PC-9 (cell line): ENCODE measurements around the gene FCN2. TPM values are rescaled to one million over a fixed set of nuclear protein-coding genes. Genes with fewer than 3 reads are reported as not detected.

Source experiments
- BruUV-seq: library from RNA; stranded (reverse); fragments of 400-500 nt; replicated peaks from 2 replicates; lab custom pipeline; 2021; lab: Mats Ljungman, UMichigan
- CTCF ChIA-PET: fragments of 300-600 bp; sonication (Branson Sonifier 250); formaldehyde crosslinking; loops from one replicate; lab custom pipeline; 2022; ENCODE audit warnings: antibody characterized with exemption; lab: Charles Lee
- POLR2A ChIA-PET: fragments of 300-600 bp; sonication (Branson Sonifier 250); formaldehyde crosslinking; loops from one replicate; lab custom pipeline; 2022; ENCODE audit warnings: antibody characterized with exemption; ENCODE audit not compliant: unreplicated experiment; lab: Charles Lee
- DNase-seq, 2 experiments: peaks; one replicate each; pipeline versions ENCODE4 v3.0.0 to v3.0.0-alpha.2; 2015 to 2022; ENCODE audit warnings: mixed read lengths in 1 of 2
- H2AFZ ChIP-seq: fragments of 200-600 bp; sonication (generic); 2 replicates; pipeline ENCODE4 v1.8.1; 2017; ENCODE audit warnings: antibody characterized with exemption
- H3F3A ChIP-seq: fragments of 200-600 bp; sonication (generic); 2 replicates; pipeline ENCODE4 v1.8.1; 2017; ENCODE audit warnings: antibody characterized with exemption, mild to moderate bottlenecking, low read depth; ENCODE audit not compliant: insufficient read depth
- H3K27ac ChIP-seq: fragments of 200-600 bp; sonication (generic); 2 replicates; pipeline ENCODE4 v1.6.1; 2016; ENCODE audit warnings: mixed run types
- H3K27me3 ChIP-seq: fragments of 200-600 bp; sonication (generic); 2 replicates; pipeline ENCODE4 v1.6.1; 2016; ENCODE audit warnings: low read depth, mixed run types; ENCODE audit not compliant: insufficient read depth
- H3K36me3 ChIP-seq: fragments of 200-600 bp; sonication (generic); 2 replicates; pipeline ENCODE4 v1.6.1; 2016; ENCODE audit warnings: low read depth, mixed run types
- H3K4me1 ChIP-seq: fragments of 200-600 bp; sonication (generic); replicated peaks from 2 replicates; pipeline ENCODE4 v1.6.1; 2016; ENCODE audit warnings: mixed run types; ENCODE audit not compliant: insufficient read depth
- H3K4me2 ChIP-seq: fragments of 200-600 bp; sonication (generic); 2 replicates; pipeline ENCODE4 v1.6.1; 2017; ENCODE audit warnings: mixed run types
- H3K4me3 ChIP-seq: fragments of 200-600 bp; sonication (generic); 2 replicates; pipeline ENCODE4 v1.6.1; 2016; ENCODE audit warnings: mixed run types
- H3K79me2 ChIP-seq: fragments of 200-600 bp; sonication (generic); 2 replicates; pipeline ENCODE4 v1.6.1; 2017; ENCODE audit warnings: low read depth, mixed run types
- H3K9me2 ChIP-seq: fragments of 200-600 bp; sonication (generic); 2 replicates; pipeline ENCODE4 v1.8.1; 2017; ENCODE audit warnings: mild to moderate bottlenecking; ENCODE audit not compliant: insufficient read depth
- H3K9me3 ChIP-seq: fragments of 200-600 bp; sonication (generic); 2 replicates; pipeline ENCODE4 v1.8.1; 2016; ENCODE audit warnings: low read depth; ENCODE audit not compliant: insufficient read depth
- H4K20me1 ChIP-seq: fragments of 200-600 bp; sonication (generic); 2 replicates; pipeline ENCODE4 v1.8.1; 2017; ENCODE audit not compliant: insufficient read depth
- EZH2 ChIP-seq: fragments of 200-600 bp; sonication (generic); IDR thresholded peaks from 2 replicates; pipeline ENCODE4 v1.8.0; 2017; ENCODE audit warnings: antibody characterized with exemption, low read depth
- intact Hi-C: fragments of 100-400 bp; cut with micrococcal nuclease; formaldehyde crosslinking; loops from one replicate; pipeline ENCODE4 v1.10.0; 2022; ENCODE audit not compliant: unreplicated experiment
- total RNA-seq: library from RNA; stranded (reverse); gene quantifications from 2 replicates; pipeline ENCODE4 v1.2.3, GENCODE V29; 2021
- TF ChIP-seq, protein P1 (sequence below): fragments of 200-600 bp; sonication (generic); conservative IDR thresholded peaks from 2 replicates; pipeline ENCODE4 v1.6.1; 2017; ENCODE audit warnings: mixed run types, antibody characterized with exemption, mild to moderate bottlenecking, moderate library complexity

Gene FCN2
- total RNA-seq, 1 experiment from 2014 or later: not detected

DNA sequence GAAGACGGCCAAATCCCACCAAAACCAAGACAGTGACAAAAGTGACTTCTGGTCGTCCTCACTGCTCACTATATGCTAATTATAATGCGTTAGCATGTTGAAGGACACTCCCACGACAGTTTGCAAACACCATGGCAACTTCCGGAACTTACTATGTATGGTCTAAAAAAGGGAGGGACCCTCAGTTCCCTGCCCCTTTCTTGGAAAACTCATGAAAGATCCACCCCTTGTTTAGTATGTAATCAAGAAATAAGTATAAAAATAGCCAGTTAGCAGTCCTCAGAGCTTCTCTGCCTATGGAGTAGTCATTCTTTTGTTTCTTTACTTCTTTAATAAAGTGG, 9.5 kb downstream of the FCN2 start:
- Histone ChIP-seq H3K36me3 (no peaks in the 10 kb centered on the region), H3K4me1 (no peaks in the 10 kb centered on the region), H3K4me2 (no peak overlapping the region), H3K9me3 (no peaks in the 10 kb centered on the region), H2AFZ (no peak overlapping the region), H3K79me2 (no peaks in the 10 kb centered on the region), H4K20me1 (no peaks in the 10 kb centered on the region; the same call in 1 of the 2 replicates), H3K27ac (no peak overlapping the region), H3K4me3 (no peak overlapping the region), H3K9me2 (no peaks in the 10 kb centered on the region), H3K27me3 (peaks cover 97% of the 10 kb centered on the region), H3F3A (no peaks in the 10 kb centered on the region)
- DNase-seq: no peak
- intact Hi-C loops: no loop called here
- ChIA-PET CTCF (interaction anchor here (0.6 kb wide), 1 partner anchor 529 kb away, joined by 3 read pairs; no protein-coding TSS in a partner anchor), POLR2A (no interaction called here)
- no TSS peak for BruUV-seq
- TF ChIP-seq EZH2: no peak
- TF ChIP-seq, protein P1, sequence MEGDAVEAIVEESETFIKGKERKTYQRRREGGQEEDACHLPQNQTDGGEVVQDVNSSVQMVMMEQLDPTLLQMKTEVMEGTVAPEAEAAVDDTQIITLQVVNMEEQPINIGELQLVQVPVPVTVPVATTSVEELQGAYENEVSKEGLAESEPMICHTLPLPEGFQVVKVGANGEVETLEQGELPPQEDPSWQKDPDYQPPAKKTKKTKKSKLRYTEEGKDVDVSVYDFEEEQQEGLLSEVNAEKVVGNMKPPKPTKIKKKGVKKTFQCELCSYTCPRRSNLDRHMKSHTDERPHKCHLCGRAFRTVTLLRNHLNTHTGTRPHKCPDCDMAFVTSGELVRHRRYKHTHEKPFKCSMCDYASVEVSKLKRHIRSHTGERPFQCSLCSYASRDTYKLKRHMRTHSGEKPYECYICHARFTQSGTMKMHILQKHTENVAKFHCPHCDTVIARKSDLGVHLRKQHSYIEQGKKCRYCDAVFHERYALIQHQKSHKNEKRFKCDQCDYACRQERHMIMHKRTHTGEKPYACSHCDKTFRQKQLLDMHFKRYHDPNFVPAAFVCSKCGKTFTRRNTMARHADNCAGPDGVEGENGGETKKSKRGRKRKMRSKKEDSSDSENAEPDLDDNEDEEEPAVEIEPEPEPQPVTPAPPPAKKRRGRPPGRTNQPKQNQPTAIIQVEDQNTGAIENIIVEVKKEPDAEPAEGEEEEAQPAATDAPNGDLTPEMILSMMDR: no peak

DNA sequence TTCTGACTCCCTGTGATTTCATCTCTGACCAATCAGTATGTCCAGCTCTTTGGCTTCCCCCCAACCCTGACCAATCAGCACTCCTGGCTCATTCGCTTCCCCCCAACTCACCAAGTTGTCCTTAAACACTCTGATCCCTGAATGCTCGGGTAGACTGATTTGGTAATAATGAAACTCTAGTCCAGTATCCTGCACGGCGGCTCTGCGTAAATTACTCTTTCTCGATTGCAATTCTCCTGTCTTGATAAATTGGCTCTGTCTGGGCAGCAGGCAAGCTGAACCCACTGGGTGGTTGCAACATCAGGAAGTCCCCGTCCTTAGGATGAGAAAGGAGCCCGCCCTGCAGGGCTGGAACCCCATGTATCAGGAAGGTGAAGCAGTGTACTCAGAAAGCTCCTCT, 10.4 kb downstream of the FCN2 start:
- no peaks in the 10 kb centered on the region for H3K9me2 ChIP-seq
- H2AFZ ChIP-seq: no peak overlapping the region
- ChIA-PET POLR2A (no interaction called here), CTCF (no interaction called here)
- no peaks in the 10 kb centered on the region for H3K79me2 ChIP-seq
- H4K20me1 ChIP-seq: no peaks in the 10 kb centered on the region; the same call in 1 of the 2 replicates
- intact Hi-C loops: no loop called here
- H3K36me3 ChIP-seq: no peaks in the 10 kb centered on the region
- no peaks in the 10 kb centered on the region for H3K4me1 ChIP-seq
- H3F3A ChIP-seq: no peaks in the 10 kb centered on the region
- BruUV-seq: no TSS peak
- no peak for TF ChIP-seq EZH2
- TF ChIP-seq, protein P1: no peak
- no peak overlapping the region for H3K27ac ChIP-seq
- peaks cover 95% of the 10 kb centered on the region for H3K27me3 ChIP-seq
- no peak for DNase-seq
- no peak overlapping the region for H3K4me2 ChIP-seq
- H3K9me3 ChIP-seq: no peaks in the 10 kb centered on the region
- H3K4me3 ChIP-seq: no peak overlapping the region

DNA sequence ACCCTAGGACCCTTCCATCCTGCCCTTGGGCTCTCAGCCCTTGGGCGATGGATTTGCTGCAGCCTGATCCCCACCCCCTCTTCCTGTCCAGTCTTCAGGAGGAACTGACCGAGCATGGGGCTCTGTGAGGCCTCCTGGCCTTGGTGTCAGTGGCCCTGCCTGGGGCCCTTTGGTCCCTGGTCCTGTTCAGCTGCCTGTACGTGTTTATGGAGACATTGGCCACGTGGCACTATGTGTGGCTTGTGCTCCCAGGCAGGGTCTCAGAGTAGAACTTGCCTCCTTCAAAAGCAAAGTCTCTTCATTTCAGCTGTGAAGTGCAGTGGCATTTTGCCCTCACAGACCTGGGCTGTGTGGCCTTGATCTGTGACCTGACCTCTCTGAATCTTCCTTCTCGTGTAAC, 11.1 kb downstream of the FCN2 start:
- Histone ChIP-seq H3K27me3 (peaks cover 94% of the 10 kb centered on the region), H2AFZ (no peak overlapping the region), H3K9me3 (no peaks in the 10 kb centered on the region), H3K9me2 (no peaks in the 10 kb centered on the region), H3K79me2 (no peaks in the 10 kb centered on the region), H3K4me3 (no peak overlapping the region), H3K27ac (no peak overlapping the region), H3K4me1 (no peaks in the 10 kb centered on the region), H3K36me3 (no peaks in the 10 kb centered on the region), H3K4me2 (no peak overlapping the region), H4K20me1 (no peaks in the 10 kb centered on the region; the same call in 1 of the 2 replicates), H3F3A (no peaks in the 10 kb centered on the region)
- intact Hi-C loops: no loop called here
- BruUV-seq: no TSS peak
- CTCF ChIA-PET: no interaction called here
- no peak for TF ChIP-seq EZH2
- TF ChIP-seq, protein P1: no peak
- POLR2A ChIA-PET: no interaction called here
- no peak for DNase-seq
